ENCODE data around the gene AGAP1. TPM values are rescaled to one million over a fixed set of nuclear protein-coding genes. Genes with fewer than 3 reads are reported as not detected.
A peak's percentile ranks its signal among the peaks of the same experiment; 100 is the strongest.
"Not testable (repeated sequence)": the region's sequence is repeated elsewhere in the genome, so short reads cannot be mapped to it uniquely, and the experiment has no call there.

AGAP1 gene
- total RNA-seq, 1 donor from 2014 or later: 33.4 TPM

DNA sequence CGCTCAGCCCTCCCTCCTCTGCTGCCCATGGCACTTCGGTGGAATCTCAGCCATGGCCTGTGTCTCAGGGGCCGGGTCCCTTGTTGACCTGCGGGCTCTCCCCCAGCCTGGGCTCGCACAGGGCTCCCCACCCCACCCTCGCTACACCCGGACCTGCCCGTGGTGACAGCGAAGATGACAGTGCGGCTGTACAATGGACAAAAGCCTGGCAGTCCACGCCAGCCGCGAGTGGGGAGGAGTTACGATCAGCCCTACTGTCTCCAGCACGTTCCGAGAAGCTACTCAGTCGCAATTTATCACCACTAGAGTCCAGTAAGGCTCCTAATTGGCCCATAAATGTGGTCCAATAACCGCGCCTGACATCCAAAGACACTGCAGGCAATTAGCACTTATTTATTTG, 642.7 kb downstream of the AGAP1 start:
- peak; percentile 50 for DNase-seq
- intact Hi-C loops (cut with DNase I): no loop called here
- Histone ChIP-seq H3K4me1 (no peaks in the 10 kb centered on the region), H3K27ac (no peak overlapping the region), H3K9me3 (no peaks in the 10 kb centered on the region), H3K36me3 (no peaks in the 10 kb centered on the region), H3K4me3 (no peak overlapping the region), H3K27me3 (no peaks in the 10 kb centered on the region)
- ATAC-seq: peak; percentile 27
- TF ChIP-seq, protein P1, sequence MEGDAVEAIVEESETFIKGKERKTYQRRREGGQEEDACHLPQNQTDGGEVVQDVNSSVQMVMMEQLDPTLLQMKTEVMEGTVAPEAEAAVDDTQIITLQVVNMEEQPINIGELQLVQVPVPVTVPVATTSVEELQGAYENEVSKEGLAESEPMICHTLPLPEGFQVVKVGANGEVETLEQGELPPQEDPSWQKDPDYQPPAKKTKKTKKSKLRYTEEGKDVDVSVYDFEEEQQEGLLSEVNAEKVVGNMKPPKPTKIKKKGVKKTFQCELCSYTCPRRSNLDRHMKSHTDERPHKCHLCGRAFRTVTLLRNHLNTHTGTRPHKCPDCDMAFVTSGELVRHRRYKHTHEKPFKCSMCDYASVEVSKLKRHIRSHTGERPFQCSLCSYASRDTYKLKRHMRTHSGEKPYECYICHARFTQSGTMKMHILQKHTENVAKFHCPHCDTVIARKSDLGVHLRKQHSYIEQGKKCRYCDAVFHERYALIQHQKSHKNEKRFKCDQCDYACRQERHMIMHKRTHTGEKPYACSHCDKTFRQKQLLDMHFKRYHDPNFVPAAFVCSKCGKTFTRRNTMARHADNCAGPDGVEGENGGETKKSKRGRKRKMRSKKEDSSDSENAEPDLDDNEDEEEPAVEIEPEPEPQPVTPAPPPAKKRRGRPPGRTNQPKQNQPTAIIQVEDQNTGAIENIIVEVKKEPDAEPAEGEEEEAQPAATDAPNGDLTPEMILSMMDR (IDR thresholded peaks at IDR 0.05): no peak

DNA sequence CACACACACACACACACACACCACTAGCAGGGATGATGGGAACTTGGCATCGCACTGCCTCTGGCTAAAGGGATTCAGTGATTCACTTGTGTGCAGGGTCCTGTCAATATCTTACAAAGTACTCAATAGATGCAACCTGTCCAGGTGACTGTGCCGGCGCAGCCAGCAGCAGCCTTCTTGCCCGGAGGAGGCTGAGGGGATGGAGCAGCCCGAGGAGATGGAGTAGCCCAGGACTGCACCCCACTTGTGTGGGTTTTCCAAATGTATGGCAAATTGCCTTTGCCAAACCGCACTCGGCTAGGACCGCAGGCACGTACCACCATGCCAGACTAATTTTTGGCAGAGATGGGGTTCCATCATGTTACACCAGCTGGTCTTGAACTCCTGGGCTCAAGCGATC, 643.2 kb downstream of the AGAP1 start:
- no peak for ATAC-seq
- H3K4me3 ChIP-seq: no peak overlapping the region
- TF ChIP-seq, protein P1 (IDR thresholded peaks at IDR 0.05): no peak

DNA sequence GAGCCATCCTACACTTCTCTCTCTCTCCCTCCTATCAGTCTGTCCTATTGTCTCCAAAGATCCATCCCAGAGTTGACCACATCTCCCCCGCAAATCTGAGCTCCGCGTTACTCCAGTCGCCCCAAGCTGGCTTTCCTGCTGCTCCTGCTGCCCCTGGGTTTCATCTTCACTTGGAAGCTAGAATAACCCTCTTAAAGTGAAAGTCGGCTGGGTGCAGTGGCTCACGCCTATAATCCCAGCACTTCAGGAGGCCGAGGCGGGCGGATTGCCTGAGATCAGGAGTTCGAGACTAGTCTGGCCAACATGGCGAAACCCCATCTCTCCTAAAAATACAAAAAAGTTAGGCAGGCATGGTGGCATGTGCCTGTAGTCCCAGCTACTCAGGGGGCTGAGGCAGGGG, 647.8 kb downstream of the AGAP1 start:
- H3K9me3 ChIP-seq; H3K36me3 ChIP-seq; DNase-seq; H3K27ac ChIP-seq; H3K4me3 ChIP-seq; intact Hi-C loops (cut with DNase I); H3K27me3 ChIP-seq; ATAC-seq; H3K4me1 ChIP-seq: not testable (repeated sequence)

More for the DNA sequence above, 643.2 kb downstream of the AGAP1 start:
- H3K9me3 ChIP-seq: no peaks in the 10 kb centered on the region
- no peaks in the 10 kb centered on the region for H3K27me3 ChIP-seq
- peak; percentile 26 for DNase-seq
- H3K27ac ChIP-seq: no peak overlapping the region
- H3K4me1 ChIP-seq: no peaks in the 10 kb centered on the region
- intact Hi-C loops (cut with DNase I): no loop called here
- H3K36me3 ChIP-seq: no peaks in the 10 kb centered on the region

DNA sequence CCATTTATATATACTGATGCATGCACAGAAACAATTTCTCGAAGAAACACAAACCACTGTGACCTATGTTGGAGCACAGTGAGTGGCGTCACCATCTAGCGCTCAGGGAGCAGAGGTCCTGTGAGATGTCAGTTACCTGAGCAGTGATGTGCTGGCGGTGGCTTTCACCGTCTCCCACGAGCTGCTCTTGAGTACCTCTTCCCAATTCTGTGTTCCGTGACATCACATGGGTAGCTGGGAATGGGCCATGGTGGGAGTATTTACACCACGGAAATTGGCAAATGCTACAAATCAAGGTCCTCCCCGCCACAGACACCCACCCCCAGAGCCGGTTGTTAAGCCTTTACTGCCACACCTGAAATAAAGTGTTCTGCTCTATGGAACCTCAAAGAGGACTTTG, 650.0 kb downstream of the AGAP1 start:
- H3K36me3 ChIP-seq: no peaks in the 10 kb centered on the region
- ATAC-seq (no peak), DNase-seq (no peak)
- no peaks in the 10 kb centered on the region for H3K9me3 ChIP-seq
- peaks cover 8% of the 10 kb centered on the region for H3K27me3 ChIP-seq
- intact Hi-C loops (cut with DNase I): no loop called here
- no peak overlapping the region for H3K27ac ChIP-seq
- no peaks in the 10 kb centered on the region for H3K4me1 ChIP-seq
- H3K4me3 ChIP-seq: no peak overlapping the region
- TF ChIP-seq, protein P1 (IDR thresholded peaks at IDR 0.05): no peak

DNA sequence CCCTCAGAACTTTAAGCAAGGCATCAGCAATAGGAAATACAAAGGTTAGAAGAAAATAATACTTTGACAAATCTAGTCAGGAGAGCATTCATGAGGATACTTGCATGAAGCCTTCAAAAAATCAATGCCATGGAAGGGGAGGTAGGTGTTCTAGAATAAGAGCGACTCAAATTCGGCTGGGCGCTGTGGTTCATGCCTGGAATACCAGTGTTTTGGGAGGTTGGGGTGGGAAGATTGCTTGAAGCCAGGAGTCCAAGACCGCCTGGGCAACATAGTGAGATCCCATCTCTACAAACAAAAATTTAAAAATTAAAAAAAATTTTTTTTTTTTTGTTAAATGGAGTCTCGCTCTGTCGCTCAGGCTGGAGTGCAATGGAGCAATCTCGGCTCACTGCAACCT, 652.6 kb downstream of the AGAP1 start:
- peak; percentile 13 for DNase-seq
- Histone ChIP-seq H3K27me3 (peaks cover 8% of the 10 kb centered on the region), H3K9me3 (no peaks in the 10 kb centered on the region), H3K27ac (no peak overlapping the region), H3K36me3 (no peaks in the 10 kb centered on the region), H3K4me3 (no peak overlapping the region), H3K4me1 (no peaks in the 10 kb centered on the region)
- intact Hi-C loops (cut with DNase I): no loop called here
- TF ChIP-seq, protein P1 (IDR thresholded peaks at IDR 0.05): no peak
- ATAC-seq: no peak

DNA sequence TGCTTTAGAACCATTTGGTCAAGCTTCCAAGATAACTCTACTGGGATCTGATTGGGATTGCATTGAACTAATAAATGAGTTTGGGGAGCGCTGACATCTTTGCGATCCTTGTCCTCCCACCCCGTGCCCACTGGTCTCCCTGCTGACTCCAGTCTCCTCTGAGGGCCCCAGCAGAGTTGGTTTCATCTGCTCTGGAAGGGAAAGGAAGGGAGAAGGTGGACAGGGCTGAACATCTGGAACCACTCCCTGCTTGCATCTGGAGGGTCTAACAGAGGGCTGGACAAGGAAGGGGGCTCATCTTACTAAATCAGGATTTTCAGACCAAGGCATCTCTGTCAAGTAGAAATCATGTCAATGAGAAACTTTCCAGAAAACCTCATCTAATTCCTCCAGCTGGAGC, 661.6 kb downstream of the AGAP1 start:
- Histone ChIP-seq H3K9me3 (peaks cover 6% of the 10 kb centered on the region), H3K36me3 (no peaks in the 10 kb centered on the region), H3K27me3 (peaks cover 20% of the 10 kb centered on the region), H3K4me1 (no peaks in the 10 kb centered on the region), H3K27ac (no peak overlapping the region), H3K4me3 (no peak overlapping the region)
- ATAC-seq (no peak), DNase-seq (peak; percentile 8)
- intact Hi-C loops (cut with DNase I): no loop called here
- TF ChIP-seq, protein P1 (IDR thresholded peaks at IDR 0.05): no peak
